Prostate gland (tissue), 2 donors: ENCODE results near the gene RUFY3.

Experiments used
- CTCF ChIP-seq, 4 experiments: fragments of 200-600 bp in 2 of 4; fragments of 450-650 bp in 2 of 4; sonication (generic) in 2 of 4; IDR thresholded peaks; 1 replicate in 3 of 4; 2 replicates in 1 of 4; pipeline ENCODE4 v1.5.1; 2016 to 2019; ENCODE audit warnings: antibody characterized with exemption in 4 of 4, mild to moderate bottlenecking in 2 of 4, moderate library complexity in 2 of 4
- POLR2A ChIP-seq: fragments of 450-650 bp; IDR thresholded peaks from one replicate; pipeline ENCODE4 v1.6.1; 2016; ENCODE audit warnings: antibody characterized with exemption, mild to moderate bottlenecking

GRCh38 chr4:70701271-70701670 is 20.5 kb upstream of the RUFY3 start:
- TF ChIP-seq POLR2A (no peak), CTCF (IDR thresholded peaks at IDR 0.05) (no peak)
